HG03439 (cell line): ENCODE data around the gene GALNT15.
A peak's percentile ranks its signal among the peaks of the same experiment; 100 is the strongest.

Source experiments
- ATAC-seq: cut with Tn5 transposase; IDR thresholded peaks from one replicate; pipeline ENCODE4 v1.9.1; 2021; ENCODE audit warnings: mild to moderate bottlenecking, moderate library complexity; ENCODE audit not compliant: unreplicated experiment

The GALNT15 gene

DNA sequence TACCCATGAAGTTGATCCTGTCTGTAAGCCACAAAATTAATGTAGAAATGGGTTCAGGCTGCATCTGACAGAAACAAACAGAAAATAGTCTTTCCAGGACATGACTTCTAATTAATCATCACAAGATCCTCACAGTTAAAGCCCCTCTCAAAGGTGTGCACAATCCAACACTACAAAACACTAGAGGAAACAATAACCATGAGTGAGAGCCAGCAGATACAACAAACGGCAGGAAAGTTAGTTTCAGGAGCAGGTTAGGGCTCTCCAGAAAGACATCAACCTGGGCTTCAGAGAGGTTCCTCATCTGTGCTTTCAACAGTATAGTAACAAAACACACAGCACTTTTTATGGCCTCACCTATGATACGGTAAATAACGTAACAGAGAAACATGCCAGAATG is 47.5 kb downstream of the GALNT15 start:
- no peak for ATAC-seq

GRCh38 chr3:16222547-16222946 is 48.1 kb downstream of the GALNT15 start:
- ATAC-seq = no peak

GRCh38 chr3:16224325-16224724 is 49.8 kb downstream of the GALNT15 start:
- ATAC-seq = no peak

GRCh38 chr3:16227566-16227965 is 53.1 kb downstream of the GALNT15 start:
- ATAC-seq = no peak

GRCh38 chr3:16229681-16230080 is 55.2 kb downstream of the GALNT15 start:
- no peak for ATAC-seq

DNA sequence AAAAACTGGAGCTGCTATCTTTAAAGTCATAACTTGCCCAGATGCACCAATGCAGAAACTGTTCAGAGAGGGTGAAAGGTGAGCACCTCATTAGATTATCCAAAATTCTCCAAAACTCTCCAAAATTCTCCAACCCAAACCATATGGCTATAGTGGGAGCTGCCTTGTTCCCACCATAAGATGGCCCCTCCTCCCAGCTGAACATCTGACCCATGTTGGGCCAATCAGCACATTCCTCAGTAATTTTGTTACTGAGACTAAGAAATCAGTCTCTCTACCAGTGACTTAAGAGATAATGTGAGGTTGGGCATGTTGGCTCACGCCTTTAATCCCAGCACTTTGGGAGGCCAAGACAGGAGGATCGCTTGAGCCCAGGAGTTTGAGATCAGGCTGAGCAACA is 57.5 kb downstream of the GALNT15 start:
- ATAC-seq = no peak

- no peak for ATAC-seq
Observed at GRCh38 chr3:16233806-16234205, 59.3 kb downstream of the GALNT15 start.

DNA sequence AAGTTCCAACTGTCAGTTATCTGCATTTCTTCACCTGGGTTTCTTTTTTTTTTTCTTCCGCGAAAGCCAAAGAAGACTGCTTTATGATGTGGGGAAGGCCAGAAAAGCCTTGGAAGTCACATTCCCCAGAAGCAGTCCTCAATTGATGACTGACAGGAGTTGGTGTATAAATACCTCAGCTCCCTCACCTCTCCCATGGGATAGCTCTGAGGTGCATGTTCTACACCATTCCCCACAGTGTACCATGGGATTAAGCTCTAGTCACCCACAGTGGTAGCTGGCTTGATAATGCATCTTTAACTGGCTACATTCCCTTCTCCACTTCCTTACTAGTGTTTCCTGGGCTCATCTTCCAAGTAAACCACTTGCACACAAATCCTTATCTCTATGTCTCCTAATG is 59.8 kb downstream of the GALNT15 start:
- ATAC-seq = no peak

DNA sequence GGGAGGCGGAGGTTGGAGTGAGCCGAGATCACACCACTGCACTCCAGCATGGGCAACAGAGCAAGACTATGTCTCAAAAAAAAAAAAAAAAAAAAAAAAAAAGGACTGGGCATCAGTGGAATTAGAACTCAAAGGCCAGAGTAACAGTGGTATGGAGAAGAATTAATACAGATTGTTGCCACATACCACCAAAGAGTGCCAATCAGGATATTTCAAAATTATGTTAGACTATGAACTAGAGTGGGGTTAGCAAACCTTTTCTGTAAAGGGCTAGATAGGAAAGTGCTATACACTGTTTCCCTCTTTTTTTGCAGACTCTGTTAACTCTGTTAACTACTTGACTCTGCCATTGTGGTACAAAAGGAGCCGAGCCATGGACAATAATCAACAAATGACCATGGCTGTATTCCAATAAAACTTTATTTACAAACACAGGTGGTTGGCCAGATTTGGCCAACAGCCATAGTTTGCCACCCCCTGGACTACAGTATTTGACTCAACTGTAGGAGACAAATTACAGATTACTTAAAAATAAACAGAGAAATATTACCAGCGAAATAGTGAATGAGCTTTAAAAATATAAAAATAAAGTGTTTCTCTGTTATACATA is 61.7 kb downstream of the GALNT15 start:
- no peak for ATAC-seq

DNA sequence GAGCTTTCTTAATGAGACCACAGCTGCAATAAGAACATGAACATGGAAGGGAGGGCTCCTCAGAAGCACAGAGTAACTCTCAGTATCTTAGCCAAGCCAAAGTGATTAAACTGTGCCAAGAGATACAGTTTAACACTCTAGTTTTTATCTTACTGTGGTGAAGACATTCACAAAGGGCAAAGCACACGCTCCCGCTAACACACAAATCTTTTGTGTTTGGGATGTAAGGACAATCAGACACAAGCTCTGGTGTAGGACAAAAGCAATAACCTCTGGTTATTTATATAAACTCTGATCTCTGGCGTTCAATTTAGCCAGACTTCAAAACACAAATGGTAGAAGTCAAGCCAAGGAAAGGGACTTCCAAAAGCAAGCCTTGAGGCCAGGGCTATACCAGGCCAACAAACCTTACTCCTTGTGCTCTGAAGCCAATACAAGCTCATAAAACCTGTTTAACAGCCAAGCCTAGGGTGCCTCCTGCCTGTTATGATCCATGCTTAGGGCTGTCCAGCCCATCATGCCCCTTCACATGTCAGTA is 62.4 kb downstream of the GALNT15 start:
- no peak for ATAC-seq

- no peak for ATAC-seq
Observed at GRCh38 chr3:16239086-16239770, 64.7 kb downstream of the GALNT15 start.

- ATAC-seq = no peak
Observed at GRCh38 chr3:16239780-16240179, 65.3 kb downstream of the GALNT15 start.

GRCh38 chr3:16240229-16241023 is 65.9 kb downstream of the GALNT15 start:
- no peak for ATAC-seq

DNA sequence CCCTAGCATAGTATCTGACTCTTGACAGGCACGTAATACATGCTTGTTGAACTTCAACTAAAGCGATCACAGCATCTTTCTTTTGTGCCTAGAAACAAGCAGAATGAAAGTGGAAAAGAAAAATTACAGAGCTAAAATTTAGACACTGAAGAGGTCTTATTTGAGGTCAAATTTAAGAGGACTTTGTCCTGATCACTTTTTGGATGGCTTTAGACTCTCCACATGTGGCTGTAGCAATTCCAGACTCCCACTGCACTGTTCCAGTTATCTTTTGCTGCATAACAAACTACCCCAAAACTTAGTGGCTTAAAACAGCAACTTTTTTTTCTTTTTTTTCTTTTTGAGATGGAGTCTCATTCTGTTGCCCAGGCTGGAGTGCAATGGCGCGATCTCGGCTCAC is 66.7 kb downstream of the GALNT15 start:
- no peak for ATAC-seq

DNA sequence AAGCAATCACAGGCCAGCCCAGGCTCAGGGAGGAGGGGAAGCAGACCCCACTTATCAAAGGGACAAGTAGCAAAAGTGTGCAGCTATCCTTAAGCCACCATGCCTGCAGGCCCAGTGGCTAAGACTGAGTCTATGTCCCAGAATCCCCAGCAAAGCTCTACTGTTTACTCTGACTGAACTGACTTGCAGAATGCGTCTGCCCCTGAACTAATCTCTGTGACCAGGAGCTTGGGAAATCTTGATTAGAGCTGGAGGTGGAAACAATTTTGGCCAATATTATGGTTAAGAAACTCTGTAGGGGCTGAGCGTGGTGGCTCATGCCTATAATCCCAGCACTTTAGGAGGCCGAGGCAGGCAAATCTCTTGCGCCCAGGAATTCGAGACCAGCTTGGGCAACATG is 67.7 kb downstream of the GALNT15 start:
- no peak for ATAC-seq

GRCh38 chr3:16243706-16244490 is 69.4 kb downstream of the GALNT15 start:
- ATAC-seq = no peak

DNA sequence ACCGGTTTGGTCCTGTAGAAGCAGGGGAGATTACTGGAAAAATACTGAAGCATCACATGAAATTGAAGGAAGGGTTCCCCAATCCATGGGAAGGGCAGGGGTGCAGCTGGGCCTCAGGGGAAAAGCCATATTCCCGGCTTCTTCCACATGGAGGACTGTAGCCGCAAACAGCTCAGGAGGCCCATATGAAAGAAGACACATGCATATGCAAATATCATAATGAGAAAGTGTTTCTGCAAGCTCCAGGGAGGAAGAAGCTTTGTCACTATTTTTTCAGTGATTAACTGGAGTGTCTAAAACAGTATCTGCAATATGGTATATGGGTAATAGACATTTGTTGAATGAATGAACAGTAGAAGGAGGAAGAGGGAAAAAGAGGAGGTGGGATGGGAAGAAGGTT is 71.1 kb downstream of the GALNT15 start:
- ATAC-seq = no peak

DNA sequence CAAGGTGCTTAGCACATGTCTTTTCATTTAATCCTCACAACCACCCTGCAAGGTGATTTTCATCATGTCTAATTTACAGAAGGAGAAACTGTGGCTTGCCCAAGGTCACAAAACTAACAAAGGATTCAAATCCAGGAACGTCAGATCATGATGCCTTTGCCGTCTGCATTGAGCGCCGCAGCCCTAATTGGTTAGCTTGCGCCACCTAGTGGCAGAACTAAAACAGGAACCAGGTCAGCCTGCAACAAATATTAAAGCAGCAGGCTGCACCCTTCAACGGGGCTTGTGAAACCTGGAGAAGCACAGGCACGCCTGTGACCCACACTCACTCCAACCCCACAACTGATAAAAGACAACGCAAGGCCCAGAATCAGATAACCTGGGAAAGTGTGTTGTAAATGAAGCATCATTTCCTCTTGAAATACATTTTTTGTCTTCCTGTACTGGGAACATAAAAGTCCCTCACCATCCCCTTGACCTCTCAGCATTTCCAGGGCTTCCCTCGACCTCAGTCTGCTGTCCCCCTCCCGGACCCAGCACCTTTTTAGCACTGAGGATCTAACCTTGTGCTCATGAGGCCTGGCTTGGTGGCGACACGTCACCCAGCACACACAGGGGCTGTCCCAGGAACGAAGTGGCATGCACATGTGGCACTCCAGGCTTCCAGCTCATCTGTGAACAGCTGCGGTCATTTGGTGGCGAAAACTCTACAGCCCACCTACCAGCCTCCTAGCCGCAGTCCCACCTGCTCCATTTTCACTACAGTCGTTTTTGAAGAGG is 73.0 kb downstream of the GALNT15 start:
- peak; percentile 77 for ATAC-seq

DNA sequence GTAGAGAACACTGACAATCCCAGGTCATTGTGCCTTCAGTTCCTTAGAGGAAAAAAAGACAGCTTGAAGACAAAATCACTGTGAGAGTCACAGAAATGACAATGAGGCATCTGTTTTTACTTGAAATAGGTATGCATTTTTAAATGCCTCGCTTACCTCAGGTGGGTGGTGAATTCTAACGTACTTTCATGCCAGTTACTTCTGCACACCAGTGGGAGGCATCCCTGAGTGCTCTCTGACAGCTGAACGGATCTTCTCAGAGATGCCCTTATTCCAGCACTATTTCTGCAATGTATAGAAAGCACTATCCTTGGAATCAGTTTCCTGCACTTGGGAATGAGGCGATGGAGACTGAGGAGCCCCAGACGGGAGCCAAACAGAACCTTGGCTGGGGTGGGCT is 74.1 kb downstream of the GALNT15 start:
- no peak for ATAC-seq

- ATAC-seq = no peak
Observed at GRCh38 chr3:16249336-16249735, 74.9 kb downstream of the GALNT15 start.
